Measurements from ENCODE around the gene COLEC11. TPM values are rescaled to one million over a fixed set of nuclear protein-coding genes. Genes with fewer than 3 reads are reported as not detected.

COLEC11 gene
- total RNA-seq, 1 experiment from 2014 or later = 0.39 TPM

- Histone ChIP-seq H3K9ac (ENCODE audit: extremely low read depth, insufficient read length, low read length) (no peak overlapping the region), H3T11ph (ENCODE audit: low read length) (no peak overlapping the region), H3K4me2 (ENCODE audit: insufficient read depth, insufficient read length, low read length) (no peak overlapping the region), H3K9me3 (ENCODE audit: control insufficient read depth, low read depth, low read length) (no peaks in the 10 kb centered on the region), H3K18ac (ENCODE audit: insufficient read length, low read depth, low read length) (no peak overlapping the region), H3K4ac (ENCODE audit: low read depth, low read length) (no peak overlapping the region), H3K14ac (ENCODE audit: insufficient read depth, low read length) (no peak overlapping the region), H3K56ac (ENCODE audit: insufficient read length, low read depth, low read length) (no peak overlapping the region), H3K79me2 (ENCODE audit: insufficient read depth, low read length) (no peaks in the 10 kb centered on the region), H2BK12ac (ENCODE audit: insufficient read length, low read depth, low read length) (no peak overlapping the region), H3K27me3 (ENCODE audit: insufficient read depth, low read length) (no peaks in the 10 kb centered on the region), H2AFZ (ENCODE audit: low read length) (no peak overlapping the region), H2BK20ac (ENCODE audit: low read depth, low read length, poor library complexity, severe bottlenecking) (no peak overlapping the region), H4K91ac (ENCODE audit: insufficient read length, low read depth, low read length) (no peak overlapping the region), H4K20me1 (ENCODE audit: control insufficient read depth, insufficient read depth, insufficient read length) (no peaks in the 10 kb centered on the region), H3K27ac (ENCODE audit: insufficient read length, low read depth, low read length) (no peak overlapping the region), H2BK15ac (ENCODE audit: low read depth, low read length) (no peak overlapping the region), H4K8ac (replicated peaks; ENCODE audit: insufficient read length, low read depth, low read length) (no peak overlapping the region), H3K79me1 (ENCODE audit: insufficient read depth, low read depth, low read length, poor library complexity, severe bottlenecking) (no peaks in the 10 kb centered on the region), H2BK120ac (ENCODE audit: low read depth, low read length, poor library complexity, severe bottlenecking) (no peak overlapping the region), H2BK5ac (ENCODE audit: insufficient read length, low read length) (no peak overlapping the region), H3K4me1 (ENCODE audit: insufficient read depth, low read length) (no peaks in the 10 kb centered on the region), H3K23ac (ENCODE audit: insufficient read length, low read depth, low read length) (no peak overlapping the region), H2AK5ac (ENCODE audit: insufficient read length, low read length) (no peak overlapping the region), H3K23me2 (ENCODE audit: insufficient read length, low read depth, low read length, poor library complexity, severe bottlenecking) (no peaks in the 10 kb centered on the region), H4K5ac (ENCODE audit: insufficient read length, low read depth, low read length) (no peak overlapping the region)
- H3K27ac Mint-ChIP-seq = no peak overlapping the region
- no CpG with 5 or more reads among the region's 22 CpGs for WGBS (ENCODE audit: extremely low coverage, insufficient read length, low lambda C conversion rate)
- no peaks in the 10 kb centered on the region; a peak in 1 of 5 replicates for H3K9me3 Mint-ChIP-seq
- H3K27me3 Mint-ChIP-seq (ENCODE audit: low read depth) = peaks cover 3% of the 10 kb centered on the region
- no peak overlapping the region for H3K4me3 Mint-ChIP-seq
- peaks cover 0 to 17% of the 10 kb centered on the region in 2 experiments; a peak in 2 of 4 replicates for H3K4me1 Mint-ChIP-seq
- TF ChIP-seq CTCF (conservative IDR thresholded peaks at IDR 0.05) = no peak
- DNase-seq = no peak
- no peaks in the 10 kb centered on the region for H3K36me3 Mint-ChIP-seq (ENCODE audit: insufficient read depth in 1 of 3, low read depth in 3 of 3)
Measured at GRCh38 chr2:3601561-3602271, 6.8 kb downstream of the COLEC11 start.

Data from H9 (cell line).